Aorta (tissue), 5 donors: ENCODE measurements around the gene PEMT. TPM values are rescaled to one million over a fixed set of nuclear protein-coding genes. Genes with fewer than 3 reads are reported as not detected.
"Not testable (repeated sequence)": the region's sequence is repeated elsewhere in the genome, so short reads cannot be mapped to it uniquely, and the experiment has no call there.

Experiments used
- ATAC-seq: fragments of 200-7000 bp; cut with Tn5 transposase; one replicate; pipeline ENCODE4 v1.9.1; 2022; ENCODE audit warnings: moderate library complexity; ENCODE audit not compliant: low FRiP score
- DNase-seq, 2 donors: peaks; one replicate each; pipeline ENCODE4 v3.0.0-alpha.2; 2020
- H3K27ac ChIP-seq, 2 donors: one replicate each; pipeline ENCODE4 v1.5.1; 2013; ENCODE audit warnings: low read length in 2 of 2, mild to moderate bottlenecking in 2 of 2, moderate library complexity in 2 of 2, control low read depth in 1 of 2, inconsistent platforms in 1 of 2, low read depth in 1 of 2
- H3K27me3 ChIP-seq, 2 donors: one replicate each; pipeline ENCODE4 v1.6.1; 2013; ENCODE audit warnings: control low read depth in 1 of 2, low read length in 1 of 2, mild to moderate bottlenecking in 1 of 2, moderate library complexity in 1 of 2; ENCODE audit not compliant: insufficient read depth in 2 of 2, control insufficient read depth in 1 of 2
- H3K36me3 ChIP-seq, 2 donors: one replicate each; pipeline ENCODE4 v1.6.1; 2013; ENCODE audit warnings: control low read depth in 1 of 2, low read length in 1 of 2, mild to moderate bottlenecking in 1 of 2; ENCODE audit not compliant: insufficient read depth in 2 of 2, control insufficient read depth in 1 of 2
- H3K4me1 ChIP-seq, 2 donors: one replicate each; pipeline ENCODE4 v1.6.1; 2013; ENCODE audit warnings: low read length in 2 of 2, control low read depth in 1 of 2, mild to moderate bottlenecking in 1 of 2, moderate library complexity in 1 of 2; ENCODE audit not compliant: insufficient read depth in 2 of 2, control insufficient read depth in 1 of 2
- H3K4me3 ChIP-seq, 2 donors: one replicate each; pipeline ENCODE4 v1.5.1; 2013; ENCODE audit warnings: low read length in 2 of 2, control low read depth in 1 of 2, mild to moderate bottlenecking in 1 of 2
- H3K9me3 ChIP-seq: one replicate; pipeline ENCODE4 v1.6.1; 2013; ENCODE audit warnings: mild to moderate bottlenecking, low read length; ENCODE audit not compliant: control insufficient read depth
- WGBS, 2 donors: extraction: QIAGEN DNeasy Blood & Tissue Kit; methylation state at CpG; one replicate each; pipeline ENCODE4 v1.1.7; 2013; 5-methylcytosine and 5-hydroxymethylcytosine counted together
- intact Hi-C, 2 donors: fragments of 100-400 bp; cut with DNase I; formaldehyde crosslinking; loops; one replicate each; pipeline versions ENCODE4 v1.14.2 to v1.15.0; 2022
- polyA plus RNA-seq, 2 donors: library from polyadenylated mRNA; stranded (reverse); fragments of 200-250 nt; gene quantifications; one replicate each; pipeline ENCODE4 v1.2.3, GENCODE V29; 2013
- total RNA-seq, 2 donors: library from RNA; stranded (reverse); fragmentation: NEBNext Ultra II Directional; extraction: Animal tissue kit (Norgen Biotek cat#: 25700); gene quantifications; one replicate each; pipeline ENCODE4 v1.2.1, GENCODE V29; 2021
- donor health status: healthy with polysubstance abuse.
- donor health status: Bipolar disorder and iron deficiency.
- donor health status: DM: no; HTN: no; CAD: no.
- donor health status: DM: no; HTN: no; CAD: no.
- donor health status: DM: yes; HTN: yes; CAD: no.

Gene PEMT
- total and polyA plus RNA-seq, 4 donors = 4.5 to 23.8 (median 16.5) TPM

DNA sequence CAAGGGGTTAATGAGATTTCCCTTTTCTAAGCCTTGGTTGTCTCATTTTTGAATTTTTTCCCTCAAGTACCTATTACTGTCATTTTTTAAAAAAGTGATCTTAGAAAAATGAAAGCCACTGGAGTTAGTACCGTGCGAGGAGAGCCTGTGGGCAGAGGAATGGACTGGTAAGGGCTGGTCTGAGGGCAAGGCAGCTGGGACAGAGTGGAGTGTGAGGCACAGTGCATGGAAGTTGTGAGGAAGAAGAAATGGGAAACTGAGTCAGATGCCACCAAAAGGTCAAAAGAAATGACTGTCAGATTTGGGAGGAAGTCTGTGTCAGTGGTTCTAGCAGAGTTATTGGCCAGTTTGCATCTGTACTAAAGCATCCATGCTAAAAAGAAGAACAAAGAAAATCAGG lies 103.5 kb downstream of the PEMT start:
- no peak for DNase-seq
- H3K27me3 ChIP-seq = no peaks in the 10 kb centered on the region
- H3K9me3 ChIP-seq = no peaks in the 10 kb centered on the region
- H3K4me1 ChIP-seq = no peaks in the 10 kb centered on the region
- no peak overlapping the region for H3K27ac ChIP-seq
- WGBS, 2 donors = 83 to 86% methylated on average over 2 of the region's 2 CpGs
- peaks cover 0 to 4% of the 10 kb centered on the region in 2 donors for H3K36me3 ChIP-seq
- no peak overlapping the region for H3K4me3 ChIP-seq
- intact Hi-C loops = no loop called here
- ATAC-seq = no peak

DNA sequence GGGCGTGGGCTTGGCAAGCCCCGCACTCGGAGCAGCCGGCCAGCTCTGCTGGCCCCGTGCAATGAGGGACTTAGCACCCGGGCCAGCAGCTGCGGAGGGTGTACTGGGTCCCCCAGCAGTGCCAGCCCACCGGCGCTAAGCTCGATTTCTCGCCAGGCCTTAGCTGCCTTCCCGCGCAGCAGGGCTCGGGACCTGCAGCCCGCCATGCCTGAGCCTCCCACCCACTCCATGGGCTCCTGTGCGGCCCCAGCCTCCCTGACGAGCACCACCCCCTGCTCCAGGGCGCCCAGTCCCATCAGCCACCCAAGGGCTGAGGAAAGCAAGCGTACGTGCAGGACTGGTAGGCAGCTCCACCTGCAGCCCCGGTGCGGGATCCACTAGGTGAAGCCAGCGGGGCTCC lies 105.1 kb downstream of the PEMT start:
- 96 to 98% methylated on average over 21 to 23 of the region's 23 CpGs for WGBS, 2 donors
- ATAC-seq, H3K36me3 ChIP-seq, H3K27ac ChIP-seq, H3K27me3 ChIP-seq, intact Hi-C loops, H3K4me1 ChIP-seq, DNase-seq, H3K9me3 ChIP-seq, H3K4me3 ChIP-seq: not testable (repeated sequence)

DNA sequence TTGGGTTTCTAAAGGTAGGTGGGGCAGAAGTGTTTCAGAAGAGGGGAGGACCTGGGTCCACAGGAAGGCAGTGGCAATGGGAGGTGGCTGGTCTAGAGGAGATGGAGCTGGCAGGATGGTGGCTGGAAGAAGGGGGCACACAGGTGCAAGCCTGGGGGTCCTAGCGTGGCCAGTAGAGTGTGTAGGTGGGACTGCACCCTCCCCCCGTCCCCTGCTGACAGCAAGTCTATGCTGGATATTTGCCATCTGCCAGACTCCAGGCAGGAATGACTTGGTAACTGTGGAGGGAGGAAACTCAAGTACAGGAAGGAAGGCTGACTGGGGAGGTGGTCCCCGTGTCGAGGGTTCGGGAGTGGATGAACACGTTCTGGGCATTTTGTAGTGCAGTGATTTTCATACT lies 106.1 kb downstream of the PEMT start:
- DNase-seq = no peak
- H3K27ac ChIP-seq = no peak overlapping the region
- no peaks in the 10 kb centered on the region for H3K9me3 ChIP-seq
- ATAC-seq = no peak
- H3K27me3 ChIP-seq = no peaks in the 10 kb centered on the region
- H3K4me3 ChIP-seq = no peak overlapping the region
- WGBS, 2 donors = 96% methylated on average over 6 of the region's 6 CpGs
- H3K36me3 ChIP-seq = no peaks in the 10 kb centered on the region
- no peaks in the 10 kb centered on the region for H3K4me1 ChIP-seq
- intact Hi-C loops = no loop called here

DNA sequence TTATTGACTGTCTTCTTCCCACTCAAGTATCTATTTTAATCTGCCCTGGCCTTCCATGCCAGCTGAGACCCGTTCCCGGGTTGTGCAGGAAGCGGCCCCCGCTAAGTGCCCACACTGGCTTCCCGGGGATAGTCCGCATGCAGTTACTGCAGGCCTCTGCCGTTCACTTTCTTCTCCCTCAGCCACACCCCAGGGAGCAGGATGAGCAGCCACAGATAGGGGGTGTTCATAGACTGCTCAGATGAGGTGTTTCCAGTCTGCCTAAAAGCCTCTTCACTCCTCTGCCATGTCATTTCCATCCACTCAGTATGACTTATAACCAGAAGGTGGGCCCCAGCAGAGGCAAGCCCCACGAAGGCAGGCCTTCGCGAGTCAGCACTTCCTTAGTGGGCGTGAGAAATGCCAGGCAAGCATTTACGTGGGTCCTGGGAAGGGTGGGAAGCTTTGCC lies 107.0 kb downstream of the PEMT start:
- WGBS, 2 donors = 78 to 81% methylated on average over 12 of the region's 12 CpGs
- H3K27me3 ChIP-seq = no peaks in the 10 kb centered on the region
- no peaks in the 10 kb centered on the region for H3K36me3 ChIP-seq
- intact Hi-C loops = no loop called here
- no peak overlapping the region for H3K4me3 ChIP-seq
- ATAC-seq (no peak), DNase-seq (no peak)
- H3K27ac ChIP-seq = no peak overlapping the region
- no peaks in the 10 kb centered on the region for H3K9me3 ChIP-seq
- no peaks in the 10 kb centered on the region for H3K4me1 ChIP-seq

DNA sequence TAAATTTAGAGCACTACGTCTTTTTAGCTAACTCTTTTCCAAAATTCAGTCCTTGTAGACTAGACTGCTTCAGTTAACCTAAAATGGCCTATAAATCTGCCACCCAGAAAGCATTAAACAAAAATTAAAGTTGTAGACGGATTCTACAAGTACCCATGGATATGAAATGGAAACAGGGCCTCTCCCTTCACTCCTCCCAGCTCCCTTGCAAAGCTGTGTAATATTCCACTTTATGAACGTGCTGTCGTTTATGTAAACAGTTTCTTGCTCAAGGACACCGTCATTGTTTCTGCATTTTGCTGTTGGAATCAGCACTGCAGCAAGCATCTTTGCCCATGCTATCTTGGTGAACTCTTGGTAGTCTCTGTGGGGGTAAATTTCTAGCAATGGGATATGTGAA lies 109.6 kb downstream of the PEMT start:
- 61 to 62% methylated on average over 5 of the region's 5 CpGs for WGBS, 2 donors
- Histone ChIP-seq H3K36me3 (no peaks in the 10 kb centered on the region), H3K4me1 (no peaks in the 10 kb centered on the region), H3K27ac (no peak overlapping the region), H3K4me3 (no peak overlapping the region), H3K27me3 (no peaks in the 10 kb centered on the region), H3K9me3 (no peaks in the 10 kb centered on the region)
- intact Hi-C loops = no loop called here
- DNase-seq = no peak
- no peak for ATAC-seq

DNA sequence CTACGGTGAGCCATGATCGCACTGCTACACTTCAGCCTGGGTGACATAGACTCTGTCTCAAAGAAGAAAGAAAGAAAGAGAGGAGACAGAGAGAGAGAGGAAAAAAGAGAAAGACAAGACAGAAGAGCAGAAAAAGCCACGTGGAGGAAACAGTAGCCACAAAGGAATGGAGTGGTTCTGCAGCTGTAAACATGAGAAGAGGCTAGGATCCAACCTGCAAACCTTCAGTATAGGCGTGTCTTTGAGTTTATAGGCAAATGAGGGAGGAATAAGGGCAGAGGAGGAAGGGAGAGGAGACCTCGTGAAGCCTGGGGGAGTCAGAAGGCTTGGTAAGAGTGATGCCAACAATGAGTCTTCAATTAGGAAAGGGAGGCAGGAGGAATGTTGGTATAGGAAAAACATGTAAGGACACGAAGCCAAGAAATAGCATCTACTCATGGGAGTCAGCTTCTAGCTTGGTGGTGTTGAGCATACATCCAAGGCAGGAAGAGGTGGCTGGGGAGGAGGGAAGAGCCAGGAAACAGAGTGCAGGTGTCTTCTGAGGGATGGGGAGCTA lies 110.8 kb downstream of the PEMT start:
- Histone ChIP-seq H3K27ac (no peak overlapping the region), H3K4me1 (no peaks in the 10 kb centered on the region), H3K27me3 (no peaks in the 10 kb centered on the region), H3K9me3 (no peaks in the 10 kb centered on the region), H3K36me3 (no peaks in the 10 kb centered on the region), H3K4me3 (no peak overlapping the region)
- DNase-seq (no peak), ATAC-seq (no peak)
- intact Hi-C loops = no loop called here
- 78 to 81% methylated on average over 6 of the region's 6 CpGs for WGBS, 2 donors

DNA sequence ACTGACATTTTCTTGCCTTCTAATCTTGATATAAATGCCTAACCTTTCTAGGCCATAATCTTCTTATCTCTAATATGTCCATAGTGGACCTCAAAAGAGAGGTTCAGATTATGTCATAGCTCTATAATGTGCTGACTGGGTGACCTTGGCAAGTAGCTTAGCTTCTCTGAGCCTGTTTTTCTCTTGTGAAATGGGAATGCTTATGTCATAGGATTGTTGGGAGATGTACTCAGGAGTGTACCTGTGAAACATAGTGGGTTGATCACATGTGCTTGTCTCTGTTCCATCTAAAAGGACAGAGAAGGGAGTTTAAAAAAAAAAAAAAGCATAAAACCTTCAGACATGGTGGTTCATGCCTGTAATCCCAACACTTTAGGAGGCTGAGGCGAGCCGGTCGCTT lies 112.3 kb downstream of the PEMT start:
- H3K36me3 ChIP-seq = no peaks in the 10 kb centered on the region
- WGBS, 2 donors = 96 to 97% methylated on average over 3 of the region's 3 CpGs
- no peak overlapping the region for H3K27ac ChIP-seq
- no peak for ATAC-seq
- H3K4me1 ChIP-seq = no peaks in the 10 kb centered on the region
- no peaks in the 10 kb centered on the region for H3K9me3 ChIP-seq
- no peak overlapping the region for H3K4me3 ChIP-seq
- intact Hi-C loops = no loop called here
- no peak for DNase-seq
- H3K27me3 ChIP-seq = no peaks in the 10 kb centered on the region

DNA sequence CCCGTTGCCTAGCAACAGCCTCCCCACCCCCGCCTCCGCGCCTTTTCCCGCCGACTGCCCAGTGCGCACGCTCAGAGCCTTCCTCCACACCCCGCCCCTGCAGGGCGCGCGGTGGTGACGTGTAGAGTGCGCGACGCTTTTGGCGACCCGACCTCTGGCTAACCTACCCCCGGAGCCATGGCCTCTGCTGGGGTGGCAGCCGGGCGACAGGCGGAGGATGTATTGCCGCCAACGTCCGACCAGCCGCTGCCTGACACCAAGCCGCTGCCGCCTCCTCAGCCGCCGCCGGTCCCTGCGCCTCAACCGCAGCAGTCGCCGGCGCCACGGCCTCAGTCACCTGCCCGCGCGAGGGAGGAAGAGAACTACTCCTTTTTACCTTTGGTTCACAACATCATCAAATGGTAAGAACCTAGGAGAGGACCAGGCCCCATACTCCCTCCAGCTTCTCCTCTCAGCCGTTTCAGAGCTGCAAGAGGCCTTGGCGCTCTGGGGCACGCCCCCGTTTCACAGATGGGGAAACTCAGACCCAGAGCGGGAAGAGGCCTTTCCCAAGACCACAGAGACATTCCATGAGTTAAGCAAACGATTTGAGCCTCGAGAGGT lies 114.5 kb downstream of the PEMT start, which contains the start of gene MED9:
Gene MED9 (plus strand): TSS at position 136 of the 603 bp plus-strand sequence. CDS start 42 bp downstream, at position 178.
- DNase-seq (peak; percentile 95 to 98), ATAC-seq (peak; percentile 96)
- intact Hi-C loops = loop anchor here in 1 of 2 donors (2.0 kb wide), 1 partner anchor 20 kb away; the partner anchor contains the start of gene RASD1
- H3K9me3 ChIP-seq = no peaks in the 10 kb centered on the region
- peak within 1 kb of the TSS; percentile 42 to 60 for H3K4me3 ChIP-seq
- no peaks in the 10 kb centered on the region for H3K27me3 ChIP-seq
- 0 to 1% methylated on average over 47 of the region's 47 CpGs for WGBS, 2 donors
- no peaks in the 10 kb centered on the region for H3K36me3 ChIP-seq
- H3K27ac ChIP-seq = peak within 1 kb of the TSS in 1 of 2 donors; percentile 3
- H3K4me1 ChIP-seq = no peaks in the 10 kb centered on the region

DNA sequence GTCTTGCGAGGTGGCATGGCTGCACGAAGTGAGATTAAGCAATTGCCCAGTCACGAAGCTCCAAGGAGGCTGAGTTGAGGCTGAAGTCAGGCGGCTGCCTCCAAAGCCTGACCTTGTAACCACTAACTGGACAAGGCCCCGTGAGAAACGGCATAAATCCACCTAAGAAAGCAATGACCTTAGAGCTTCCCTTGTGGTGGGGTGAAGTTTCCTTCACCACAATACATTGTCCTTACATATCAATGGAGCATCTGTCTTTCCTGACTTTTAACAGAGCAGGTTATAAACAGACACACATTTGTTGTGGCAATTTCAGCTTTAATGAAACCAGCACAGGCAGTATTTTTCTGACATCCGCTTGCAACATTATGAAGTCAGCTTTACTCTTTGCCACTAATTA lies 117.2 kb downstream of the PEMT start:
- H3K9me3 ChIP-seq = no peaks in the 10 kb centered on the region
- H3K36me3 ChIP-seq = no peaks in the 10 kb centered on the region
- 63 to 65% methylated on average over 7 of the region's 7 CpGs for WGBS, 2 donors
- DNase-seq (no peak), ATAC-seq (no peak)
- no peaks in the 10 kb centered on the region for H3K4me1 ChIP-seq
- no peaks in the 10 kb centered on the region for H3K27me3 ChIP-seq
- no peak overlapping the region for H3K27ac ChIP-seq
- intact Hi-C loops = no loop called here
- H3K4me3 ChIP-seq = no peak overlapping the region
